ENCODE data around the gene GLIS1. TPM values are rescaled to one million over a fixed set of nuclear protein-coding genes. Genes with fewer than 3 reads are reported as not detected.

Gene GLIS1
- total RNA-seq, 1 donor, result 2.9 TPM

DNA sequence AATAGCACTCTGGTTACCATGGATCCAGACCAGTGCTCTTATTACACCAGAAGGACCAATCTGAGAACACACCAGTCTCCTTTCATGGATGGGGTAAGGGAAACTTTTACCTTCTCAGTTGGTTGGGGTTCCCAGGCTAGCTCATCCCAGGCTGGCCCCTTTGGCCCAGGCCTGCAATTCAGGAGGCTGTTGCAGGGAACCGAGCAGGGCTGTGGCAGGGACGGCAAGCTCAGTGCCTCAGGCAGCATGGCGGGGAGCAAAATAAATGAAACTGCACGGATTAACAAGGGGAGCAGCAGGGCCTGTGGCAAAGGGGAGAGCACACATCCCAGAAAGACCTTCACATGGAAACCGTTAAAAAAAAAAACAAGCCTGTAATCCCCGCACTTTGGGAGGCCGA lies 222.8 kb downstream of the GLIS1 start:
- Histone ChIP-seq H3K4me2 (ENCODE audit: insufficient read depth, low read length) (no peak overlapping the region), H3K4me1 (ENCODE audit: insufficient read depth, low read length) (peaks cover 28% of the 10 kb centered on the region), H3K27me3 (ENCODE audit: insufficient read depth, low read length) (no peaks in the 10 kb centered on the region), H3K9me3 (ENCODE audit: low read depth, low read length) (no peaks in the 10 kb centered on the region), H3K4me3 (ENCODE audit: insufficient read depth, low read length) (no peak overlapping the region), H4K20me1 (ENCODE audit: insufficient read depth, low read length) (peaks cover 24% of the 10 kb centered on the region), H3K27ac (ENCODE audit: low read depth, low read length) (no peak overlapping the region), H2AFZ (ENCODE audit: low read length) (no peak overlapping the region), H3K79me2 (ENCODE audit: insufficient read depth, low read length) (no peaks in the 10 kb centered on the region), H3K36me3 (ENCODE audit: insufficient read depth, low read length) (no peaks in the 10 kb centered on the region)
- DNase-seq (ENCODE audit: insufficient read length, low spot score, missing footprints), result no peak
- TF ChIP-seq, protein P1, sequence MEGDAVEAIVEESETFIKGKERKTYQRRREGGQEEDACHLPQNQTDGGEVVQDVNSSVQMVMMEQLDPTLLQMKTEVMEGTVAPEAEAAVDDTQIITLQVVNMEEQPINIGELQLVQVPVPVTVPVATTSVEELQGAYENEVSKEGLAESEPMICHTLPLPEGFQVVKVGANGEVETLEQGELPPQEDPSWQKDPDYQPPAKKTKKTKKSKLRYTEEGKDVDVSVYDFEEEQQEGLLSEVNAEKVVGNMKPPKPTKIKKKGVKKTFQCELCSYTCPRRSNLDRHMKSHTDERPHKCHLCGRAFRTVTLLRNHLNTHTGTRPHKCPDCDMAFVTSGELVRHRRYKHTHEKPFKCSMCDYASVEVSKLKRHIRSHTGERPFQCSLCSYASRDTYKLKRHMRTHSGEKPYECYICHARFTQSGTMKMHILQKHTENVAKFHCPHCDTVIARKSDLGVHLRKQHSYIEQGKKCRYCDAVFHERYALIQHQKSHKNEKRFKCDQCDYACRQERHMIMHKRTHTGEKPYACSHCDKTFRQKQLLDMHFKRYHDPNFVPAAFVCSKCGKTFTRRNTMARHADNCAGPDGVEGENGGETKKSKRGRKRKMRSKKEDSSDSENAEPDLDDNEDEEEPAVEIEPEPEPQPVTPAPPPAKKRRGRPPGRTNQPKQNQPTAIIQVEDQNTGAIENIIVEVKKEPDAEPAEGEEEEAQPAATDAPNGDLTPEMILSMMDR (IDR thresholded peaks at IDR 0.05; ENCODE audit: extremely low read depth, low read depth, low read length), result no peak

DNA sequence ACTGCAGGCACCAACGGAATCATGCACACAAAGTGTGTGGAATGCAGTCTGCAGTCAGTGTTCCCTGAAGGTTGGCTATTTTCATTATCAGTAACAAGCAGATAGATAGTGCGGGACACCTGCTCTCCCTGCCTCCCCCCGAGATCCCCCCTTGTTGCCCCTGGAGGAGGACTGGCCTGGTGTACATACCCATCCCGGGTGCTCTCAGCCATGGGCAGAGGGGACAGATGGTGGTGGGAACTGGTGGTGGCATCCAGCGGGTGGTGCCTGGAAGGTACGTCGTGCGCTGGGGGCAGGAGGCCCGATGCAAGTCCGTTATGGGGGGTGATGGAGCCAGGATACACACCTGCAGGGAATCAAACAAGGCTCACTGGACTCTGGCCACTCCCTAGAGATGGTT lies 224.5 kb downstream of the GLIS1 start:
- Histone ChIP-seq H3K36me3 (ENCODE audit: insufficient read depth, low read length) (no peaks in the 10 kb centered on the region), H3K4me3 (ENCODE audit: insufficient read depth, low read length) (no peak overlapping the region), H4K20me1 (ENCODE audit: insufficient read depth, low read length) (peaks cover 10% of the 10 kb centered on the region), H3K79me2 (ENCODE audit: insufficient read depth, low read length) (no peaks in the 10 kb centered on the region), H3K9me3 (ENCODE audit: low read depth, low read length) (no peaks in the 10 kb centered on the region), H3K4me2 (ENCODE audit: insufficient read depth, low read length) (no peak overlapping the region), H2AFZ (ENCODE audit: low read length) (no peak overlapping the region), H3K4me1 (ENCODE audit: insufficient read depth, low read length) (peaks cover 26% of the 10 kb centered on the region), H3K27ac (ENCODE audit: low read depth, low read length) (no peak overlapping the region), H3K27me3 (ENCODE audit: insufficient read depth, low read length) (peaks cover 4% of the 10 kb centered on the region)
- peak; percentile 73 for DNase-seq (ENCODE audit: insufficient read length, low spot score, missing footprints)
- TF ChIP-seq, protein P1 (IDR thresholded peaks at IDR 0.05; ENCODE audit: extremely low read depth, low read depth, low read length), result no peak

DNA sequence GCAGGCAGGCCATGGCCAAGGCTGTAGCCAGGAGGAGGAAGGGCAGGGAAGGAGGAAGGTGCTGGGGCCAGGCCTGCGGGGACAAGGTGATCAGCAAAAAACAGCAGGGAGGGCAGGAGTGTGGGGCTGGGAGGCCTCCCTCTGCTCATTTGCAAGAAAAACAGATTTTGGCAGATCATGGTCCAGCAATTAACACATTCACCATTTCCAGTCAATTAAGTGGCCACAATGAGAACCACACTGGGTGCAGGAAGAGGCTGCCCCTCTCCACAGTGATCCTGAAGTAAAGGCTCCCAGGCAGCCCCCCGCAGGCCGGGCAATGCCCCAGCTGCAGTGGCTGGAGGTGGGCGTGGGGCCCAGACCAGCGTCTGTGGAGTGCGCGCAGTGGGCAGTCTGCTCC lies 225.1 kb downstream of the GLIS1 start:
- Histone ChIP-seq H3K36me3 (ENCODE audit: insufficient read depth, low read length) (no peaks in the 10 kb centered on the region), H3K27ac (ENCODE audit: low read depth, low read length) (no peak overlapping the region), H3K4me1 (ENCODE audit: insufficient read depth, low read length) (peaks cover 20% of the 10 kb centered on the region), H2AFZ (ENCODE audit: low read length) (no peak overlapping the region), H3K9me3 (ENCODE audit: low read depth, low read length) (no peaks in the 10 kb centered on the region), H4K20me1 (ENCODE audit: insufficient read depth, low read length) (peaks cover 9% of the 10 kb centered on the region), H3K4me2 (ENCODE audit: insufficient read depth, low read length) (no peak overlapping the region), H3K79me2 (ENCODE audit: insufficient read depth, low read length) (no peaks in the 10 kb centered on the region), H3K4me3 (ENCODE audit: insufficient read depth, low read length) (no peak overlapping the region), H3K27me3 (ENCODE audit: insufficient read depth, low read length) (peaks cover 4% of the 10 kb centered on the region)
- DNase-seq (ENCODE audit: insufficient read length, low spot score, missing footprints), result peak; percentile 71
- TF ChIP-seq, protein P1 (IDR thresholded peaks at IDR 0.05; ENCODE audit: extremely low read depth, low read depth, low read length), result no peak

DNA sequence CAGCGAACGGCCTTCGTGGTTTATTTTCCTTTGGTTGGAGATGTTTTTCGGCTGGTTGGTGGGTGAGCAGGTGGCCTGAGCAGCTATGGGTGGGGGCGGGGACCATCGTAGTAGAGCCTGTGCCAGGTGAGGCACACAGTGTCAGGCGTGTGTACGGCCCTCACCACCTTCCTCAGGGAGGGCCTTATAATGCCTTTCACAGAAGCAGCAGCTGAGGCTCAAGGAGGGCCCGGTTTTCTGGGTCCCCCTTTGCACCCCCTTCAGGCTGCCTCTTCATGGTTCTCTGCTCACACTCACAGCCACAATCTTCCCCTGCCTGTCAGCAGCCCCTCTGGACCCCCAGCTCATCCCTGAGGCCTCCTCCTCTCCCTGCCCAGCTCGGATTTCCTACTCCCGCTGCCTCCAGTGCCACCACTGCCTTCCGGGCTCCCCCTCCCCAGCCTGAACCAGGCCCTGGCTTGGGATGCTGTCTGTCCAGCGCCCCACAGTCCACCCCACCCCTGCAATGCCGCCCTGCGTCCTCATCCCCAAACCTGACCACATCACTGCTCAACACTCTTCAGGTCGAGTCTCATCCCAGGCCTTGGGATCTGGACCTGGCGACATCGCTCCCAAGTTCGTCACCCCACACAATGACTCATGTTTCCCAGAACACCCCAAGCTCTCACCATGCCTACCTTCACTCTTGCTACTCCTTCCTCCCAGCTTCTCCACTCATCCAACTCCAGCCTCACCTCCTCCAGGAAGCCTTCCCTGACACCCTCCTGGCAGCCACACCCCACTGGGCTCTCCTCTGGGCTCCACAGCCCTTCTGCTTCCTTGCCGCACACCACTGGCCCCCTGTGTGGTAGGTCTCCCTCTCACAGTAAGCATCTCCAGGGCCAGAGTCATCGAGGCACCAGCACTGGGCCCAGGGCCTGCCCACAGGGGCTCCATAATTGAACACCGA lies 225.9 kb downstream of the GLIS1 start:
- Histone ChIP-seq H4K20me1 (ENCODE audit: insufficient read depth, low read length) (peaks cover 3% of the 10 kb centered on the region), H3K27me3 (ENCODE audit: insufficient read depth, low read length) (peaks cover 4% of the 10 kb centered on the region), H3K9me3 (ENCODE audit: low read depth, low read length) (no peaks in the 10 kb centered on the region), H2AFZ (ENCODE audit: low read length) (no peak overlapping the region), H3K79me2 (ENCODE audit: insufficient read depth, low read length) (no peaks in the 10 kb centered on the region), H3K4me3 (ENCODE audit: insufficient read depth, low read length) (no peak overlapping the region), H3K4me2 (ENCODE audit: insufficient read depth, low read length) (peak overlapping the region; percentile 45), H3K27ac (ENCODE audit: low read depth, low read length) (peak overlapping the region; percentile 75), H3K4me1 (ENCODE audit: insufficient read depth, low read length) (peaks cover 20% of the 10 kb centered on the region), H3K36me3 (ENCODE audit: insufficient read depth, low read length) (no peaks in the 10 kb centered on the region)
- TF ChIP-seq, protein P1 (IDR thresholded peaks at IDR 0.05; ENCODE audit: extremely low read depth, low read depth, low read length), result no peak
- DNase-seq (ENCODE audit: insufficient read length, low spot score, missing footprints), result peak; percentile 86

All from osteoblast (primary cell).